ENCODE measurements around the gene CFL1. TPM values are rescaled to one million over a fixed set of nuclear protein-coding genes. Genes with fewer than 3 reads are reported as not detected.

The CFL1 gene
- total and polyA plus RNA-seq, 2 of the 8 experiments (the other 6 are each of a cell fraction or from before 2014, with no cell fraction given): 1,252 to 1,365 TPM

GRCh38 chr11:65810046-65810868, 47.7 kb downstream of the CFL1 start:
- no peak for DNase-seq (ENCODE audit: low read depth in 1 of 2, low spot score in 2 of 2)
- Histone ChIP-seq H2BK20ac (ENCODE audit: low read length) (0 out of 2 replicates have a peak overlapping the region, but pooled peaks have one; percentile 18), H3K56ac (replicated peaks; ENCODE audit: insufficient read length, low read depth, low read length) (no peak overlapping the region), H2BK5ac (ENCODE audit: low read depth, low read length) (0 out of 2 replicates have a peak overlapping the region, but pooled peaks have one; percentile 63), H3K36me3 (ENCODE audit: control insufficient read depth in 2 of 4, insufficient read depth in 4 of 4, low read length in 3 of 4) (no peaks in the 10 kb centered on the region), H3K79me2 (ENCODE audit: control insufficient read depth in 1 of 2, insufficient read depth in 2 of 2, low read length in 2 of 2) (no peaks in the 10 kb centered on the region), H2BK12ac (ENCODE audit: low read depth, low read length) (peak overlapping the region; percentile 94; the same call in 1 of the 2 replicates), H3K9me3 (ENCODE audit: insufficient read depth in 2 of 2, low read depth in 1 of 2, low read length in 1 of 2) (no peaks in the 10 kb centered on the region), H3K27me3 (replicated peaks in 1 of 4; ENCODE audit: control insufficient read depth in 3 of 4, extremely low read depth in 1 of 4, insufficient read depth in 3 of 4, low read length in 3 of 4) (no peaks in the 10 kb centered on the region; a peak in 2 of 7 replicates), H4K5ac (ENCODE audit: insufficient read length, low read depth, low read length) (no peak overlapping the region), H3K4ac (replicated peaks; ENCODE audit: insufficient read length, low read depth, low read length) (peak overlapping the region; percentile 71), H4K20me1 (replicated peaks in 1 of 2; ENCODE audit: control insufficient read depth in 1 of 2, insufficient read depth in 2 of 2, low read length in 2 of 2) (peaks cover 0 to 5% of the 10 kb centered on the region in 2 experiments), H3K23me2 (ENCODE audit: low read depth, low read length) (no peaks in the 10 kb centered on the region), H3K27ac (ENCODE audit: low read depth, low read length) (no peak overlapping the region), H4K91ac (replicated peaks; ENCODE audit: insufficient read length, low read length) (peak overlapping the region; percentile 55), H3K14ac (ENCODE audit: insufficient read length) (no peak overlapping the region), H3K4me1 (replicated peaks in 1 of 4; ENCODE audit: control insufficient read depth in 3 of 4, insufficient read depth in 4 of 4, low read length in 3 of 4) (no peaks in the 10 kb centered on the region), H3K9ac (replicated peaks in 1 of 4; ENCODE audit: extremely low read depth in 1 of 4, low read depth in 3 of 4, low read length in 3 of 4) (no peak overlapping the region), H3K79me1 (ENCODE audit: low read depth, low read length) (peaks cover 2% of the 10 kb centered on the region; the same call in 1 of the 2 replicates), H2BK120ac (replicated peaks; ENCODE audit: low read depth, low read length) (no peak overlapping the region), H2AK5ac (ENCODE audit: low read depth, low read length) (peak overlapping the region; percentile 87), H2BK15ac (ENCODE audit: low read length) (peak overlapping the region; percentile 72; the same call in 1 of the 2 replicates), H3K4me3 (ENCODE audit: extremely low read depth in 1 of 4, insufficient read depth in 2 of 4, low read depth in 3 of 4, low read length in 4 of 4) (no peak overlapping the region), H3K18ac (ENCODE audit: extremely low read depth, low read length) (no peak overlapping the region), H2AFZ (ENCODE audit: low read length) (no peak overlapping the region), H3K4me2 (ENCODE audit: insufficient read depth in 1 of 2, low read depth in 2 of 2, low read length in 2 of 2) (no peak overlapping the region), H3K23ac (ENCODE audit: insufficient read length) (no peak overlapping the region), H4K8ac (ENCODE audit: extremely low read depth, insufficient read depth, low read length) (no peak overlapping the region)
- TF ChIP-seq RAD21 (IDR thresholded peaks at IDR 0.05 in 1 of 2, conservative IDR thresholded peaks at IDR 0.05 in 1 of 2; ENCODE audit: low read depth in 2 of 2, low read length in 2 of 2): peak; percentile 17 to 41; a peak in 3 of 4 replicates
- TF ChIP-seq, protein P1, sequence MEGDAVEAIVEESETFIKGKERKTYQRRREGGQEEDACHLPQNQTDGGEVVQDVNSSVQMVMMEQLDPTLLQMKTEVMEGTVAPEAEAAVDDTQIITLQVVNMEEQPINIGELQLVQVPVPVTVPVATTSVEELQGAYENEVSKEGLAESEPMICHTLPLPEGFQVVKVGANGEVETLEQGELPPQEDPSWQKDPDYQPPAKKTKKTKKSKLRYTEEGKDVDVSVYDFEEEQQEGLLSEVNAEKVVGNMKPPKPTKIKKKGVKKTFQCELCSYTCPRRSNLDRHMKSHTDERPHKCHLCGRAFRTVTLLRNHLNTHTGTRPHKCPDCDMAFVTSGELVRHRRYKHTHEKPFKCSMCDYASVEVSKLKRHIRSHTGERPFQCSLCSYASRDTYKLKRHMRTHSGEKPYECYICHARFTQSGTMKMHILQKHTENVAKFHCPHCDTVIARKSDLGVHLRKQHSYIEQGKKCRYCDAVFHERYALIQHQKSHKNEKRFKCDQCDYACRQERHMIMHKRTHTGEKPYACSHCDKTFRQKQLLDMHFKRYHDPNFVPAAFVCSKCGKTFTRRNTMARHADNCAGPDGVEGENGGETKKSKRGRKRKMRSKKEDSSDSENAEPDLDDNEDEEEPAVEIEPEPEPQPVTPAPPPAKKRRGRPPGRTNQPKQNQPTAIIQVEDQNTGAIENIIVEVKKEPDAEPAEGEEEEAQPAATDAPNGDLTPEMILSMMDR (IDR thresholded peaks at IDR 0.05; ENCODE audit: control extremely low read depth in 1 of 3, insufficient read depth in 1 of 3, low read depth in 1 of 3, low read length in 3 of 3): 0 out of 4 replicates have a peak, but pooled peaks of 1 of the 3 experiments have one; percentile 20
- TF ChIP-seq HDAC2 (IDR thresholded peaks at IDR 0.05; ENCODE audit: borderline replicate concordance in 1 of 2, low read depth in 2 of 2, low read length in 2 of 2): no peak
- ChIA-PET CTCF (ENCODE audit: partially characterized antibody) (interaction anchor here (0.5 to 19.6 kb wide), 15 partner anchors 8 to 326 kb away, joined by 3 to 347 read pairs (median 4); partner anchors contain the start of genes AP5B1 and FIBP), POLR2A (ENCODE audit: partially characterized antibody) (interaction anchor here (1.1 to 1.9 kb wide), 4 partner anchors 9 to 23 kb away, joined by 3 to 9 read pairs (median 6); partner anchors contain the start of gene OVOL1)
- no peak for FAIRE-seq
- 93% methylated on average over 23 of the region's 23 CpGs; no CpG with 5 or more reads in 1 of the 2 experiments for WGBS, 2 experiments (ENCODE audit: extremely low coverage in 1 of 2, insufficient coverage in 1 of 2, insufficient read length in 1 of 2, insufficient replicate concordance in 2 of 2, low coverage in 1 of 2, low lambda C conversion rate in 2 of 2, missing lambda C conversion rate in 1 of 2)

Data from H1 (cell line).